Measurements from ENCODE around the gene UVRAG.

- TF ChIP-seq POLR2A (IDR thresholded peaks at IDR 0.05), result no peak
- TF ChIP-seq, protein P1, sequence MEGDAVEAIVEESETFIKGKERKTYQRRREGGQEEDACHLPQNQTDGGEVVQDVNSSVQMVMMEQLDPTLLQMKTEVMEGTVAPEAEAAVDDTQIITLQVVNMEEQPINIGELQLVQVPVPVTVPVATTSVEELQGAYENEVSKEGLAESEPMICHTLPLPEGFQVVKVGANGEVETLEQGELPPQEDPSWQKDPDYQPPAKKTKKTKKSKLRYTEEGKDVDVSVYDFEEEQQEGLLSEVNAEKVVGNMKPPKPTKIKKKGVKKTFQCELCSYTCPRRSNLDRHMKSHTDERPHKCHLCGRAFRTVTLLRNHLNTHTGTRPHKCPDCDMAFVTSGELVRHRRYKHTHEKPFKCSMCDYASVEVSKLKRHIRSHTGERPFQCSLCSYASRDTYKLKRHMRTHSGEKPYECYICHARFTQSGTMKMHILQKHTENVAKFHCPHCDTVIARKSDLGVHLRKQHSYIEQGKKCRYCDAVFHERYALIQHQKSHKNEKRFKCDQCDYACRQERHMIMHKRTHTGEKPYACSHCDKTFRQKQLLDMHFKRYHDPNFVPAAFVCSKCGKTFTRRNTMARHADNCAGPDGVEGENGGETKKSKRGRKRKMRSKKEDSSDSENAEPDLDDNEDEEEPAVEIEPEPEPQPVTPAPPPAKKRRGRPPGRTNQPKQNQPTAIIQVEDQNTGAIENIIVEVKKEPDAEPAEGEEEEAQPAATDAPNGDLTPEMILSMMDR (IDR thresholded peaks at IDR 0.05), result no peak
- TF ChIP-seq EP300 (IDR thresholded peaks at IDR 0.05), result no peak
These were observed 88.3 kb downstream of the UVRAG start for GRCh38 chr11:75903276-75903675.

Measured in stomach (tissue), 4 donors.